ENCODE data around the gene KRIT1.

DNA sequence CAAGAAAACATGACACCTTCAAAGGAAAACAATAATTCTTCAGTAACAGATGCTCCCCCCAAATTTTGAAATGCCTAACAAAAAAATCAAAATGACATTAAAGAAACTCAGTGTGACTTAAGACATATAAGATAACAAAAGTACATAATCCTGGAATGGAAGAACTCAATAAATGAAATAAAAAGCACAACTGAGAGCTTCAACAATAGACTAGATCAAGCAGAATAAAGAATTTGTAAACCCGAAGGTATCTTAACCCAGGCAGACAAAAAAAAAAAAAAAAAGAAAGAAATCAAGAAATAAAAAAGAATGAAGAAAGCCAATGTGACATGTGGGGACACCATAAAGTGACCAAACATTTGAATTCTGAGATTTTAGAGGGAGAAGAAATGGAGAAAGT lies 39.0 kb downstream of the KRIT1 start:
- no peak for TF ChIP-seq CTCF (IDR thresholded peaks at IDR 0.05)
- TF ChIP-seq FOXP4 (CRISPR knock-in tag; IDR thresholded peaks at IDR 0.05) = no peak
- TF ChIP-seq ZNF263 (CRISPR knock-in tag; IDR thresholded peaks at IDR 0.05; ENCODE audit: low read depth) = no peak
- TF ChIP-seq CREB1 (CRISPR knock-in tag; IDR thresholded peaks at IDR 0.05) = no peak
- TF ChIP-seq AR (CRISPR knock-in tag; IDR thresholded peaks at IDR 0.05) = no peak
- TF ChIP-seq, protein P1, sequence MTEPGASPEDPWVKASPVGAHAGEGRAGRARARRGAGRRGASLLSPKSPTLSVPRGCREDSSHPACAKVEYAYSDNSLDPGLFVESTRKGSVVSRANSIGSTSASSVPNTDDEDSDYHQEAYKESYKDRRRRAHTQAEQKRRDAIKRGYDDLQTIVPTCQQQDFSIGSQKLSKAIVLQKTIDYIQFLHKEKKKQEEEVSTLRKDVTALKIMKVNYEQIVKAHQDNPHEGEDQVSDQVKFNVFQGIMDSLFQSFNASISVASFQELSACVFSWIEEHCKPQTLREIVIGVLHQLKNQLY (CRISPR knock-in tag; IDR thresholded peaks at IDR 0.05) = no peak
- no peak for TF ChIP-seq ZNF671 (CRISPR knock-in tag; IDR thresholded peaks at IDR 0.05)
- TF ChIP-seq CBFB (CRISPR knock-in tag; IDR thresholded peaks at IDR 0.05; ENCODE audit: low read depth) = no peak
- TF ChIP-seq SOX15 (CRISPR knock-in tag; IDR thresholded peaks at IDR 0.05) = no peak
- TF ChIP-seq TEAD1 (CRISPR knock-in tag; IDR thresholded peaks at IDR 0.05) = no peak
- TF ChIP-seq NR3C1 (CRISPR knock-in tag; conservative IDR thresholded peaks at IDR 0.05; ENCODE audit: low read depth) = no peak
- TF ChIP-seq NR1H2 (CRISPR knock-in tag; IDR thresholded peaks at IDR 0.05) = no peak
- TF ChIP-seq, protein P2, sequence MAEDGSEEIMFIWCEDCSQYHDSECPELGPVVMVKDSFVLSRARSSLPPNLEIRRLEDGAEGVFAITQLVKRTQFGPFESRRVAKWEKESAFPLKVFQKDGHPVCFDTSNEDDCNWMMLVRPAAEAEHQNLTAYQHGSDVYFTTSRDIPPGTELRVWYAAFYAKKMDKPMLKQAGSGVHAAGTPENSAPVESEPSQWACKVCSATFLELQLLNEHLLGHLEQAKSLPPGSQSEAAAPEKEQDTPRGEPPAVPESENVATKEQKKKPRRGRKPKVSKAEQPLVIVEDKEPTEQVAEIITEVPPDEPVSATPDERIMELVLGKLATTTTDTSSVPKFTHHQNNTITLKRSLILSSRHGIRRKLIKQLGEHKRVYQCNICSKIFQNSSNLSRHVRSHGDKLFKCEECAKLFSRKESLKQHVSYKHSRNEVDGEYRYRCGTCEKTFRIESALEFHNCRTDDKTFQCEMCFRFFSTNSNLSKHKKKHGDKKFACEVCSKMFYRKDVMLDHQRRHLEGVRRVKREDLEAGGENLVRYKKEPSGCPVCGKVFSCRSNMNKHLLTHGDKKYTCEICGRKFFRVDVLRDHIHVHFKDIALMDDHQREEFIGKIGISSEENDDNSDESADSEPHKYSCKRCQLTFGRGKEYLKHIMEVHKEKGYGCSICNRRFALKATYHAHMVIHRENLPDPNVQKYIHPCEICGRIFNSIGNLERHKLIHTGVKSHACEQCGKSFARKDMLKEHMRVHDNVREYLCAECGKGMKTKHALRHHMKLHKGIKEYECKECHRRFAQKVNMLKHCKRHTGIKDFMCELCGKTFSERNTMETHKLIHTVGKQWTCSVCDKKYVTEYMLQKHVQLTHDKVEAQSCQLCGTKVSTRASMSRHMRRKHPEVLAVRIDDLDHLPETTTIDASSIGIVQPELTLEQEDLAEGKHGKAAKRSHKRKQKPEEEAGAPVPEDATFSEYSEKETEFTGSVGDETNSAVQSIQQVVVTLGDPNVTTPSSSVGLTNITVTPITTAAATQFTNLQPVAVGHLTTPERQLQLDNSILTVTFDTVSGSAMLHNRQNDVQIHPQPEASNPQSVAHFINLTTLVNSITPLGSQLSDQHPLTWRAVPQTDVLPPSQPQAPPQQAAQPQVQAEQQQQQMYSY (CRISPR knock-in tag; IDR thresholded peaks at IDR 0.05) = no peak
